H1 (cell line): ENCODE data around the gene ZBTB20. TPM values are rescaled to one million over a fixed set of nuclear protein-coding genes. Genes with fewer than 3 reads are reported as not detected.

Experiments
- CTCF ChIA-PET: fragments of 300-600 bp; sonication (Branson Sonifier 250); formaldehyde crosslinking; loops from one replicate; lab custom pipeline; 2021; ENCODE audit not compliant: partially characterized antibody; lab: Charles Lee
- POLR2A ChIA-PET: fragments of 300-600 bp; sonication (Branson Sonifier 250); formaldehyde crosslinking; loops from one replicate; lab custom pipeline; 2021; ENCODE audit warnings: inconsistent platforms; ENCODE audit not compliant: partially characterized antibody; lab: Charles Lee
- DNase-seq, 2 experiments: peaks; one replicate each; pipeline versions ENCODE4 v3.0.0 to v3.0.0-alpha.2; 2010 to 2022; ENCODE audit warnings: low spot score in 2 of 2, low read depth in 1 of 2, mixed read lengths in 1 of 2
- FAIRE-seq: peaks from 2 replicates; lab custom pipeline; 2011; peaks lifted over from hg19 to GRCh38; lab: Jason Lieb, UNC
- H2AFZ ChIP-seq: 2 replicates; pipeline ENCODE4 v1.8.1; 2012; ENCODE audit warnings: low read length, inconsistent platforms
- H2AK5ac ChIP-seq: 2 replicates; pipeline ENCODE4 v1.6.1; 2013; ENCODE audit warnings: low read depth, low read length
- H2BK120ac ChIP-seq: replicated peaks from 2 replicates; pipeline ENCODE3; 2013; ENCODE audit warnings: low read depth, low read length, inconsistent platforms
- H2BK12ac ChIP-seq: 2 replicates; pipeline ENCODE4 v1.6.1; 2013; ENCODE audit warnings: low read depth, low read length
- H2BK15ac ChIP-seq: 2 replicates; pipeline ENCODE4 v1.6.1; 2013; ENCODE audit warnings: low read length
- H2BK20ac ChIP-seq: 2 replicates; pipeline ENCODE4 v1.6.1; 2013; ENCODE audit warnings: low read length
- H2BK5ac ChIP-seq: 2 replicates; pipeline ENCODE4 v1.6.1; 2013; ENCODE audit warnings: low read depth, low read length
- H3K14ac ChIP-seq: 2 replicates; pipeline ENCODE4 v1.6.1; 2013; ENCODE audit warnings: inconsistent platforms; ENCODE audit not compliant: insufficient read length
- H3K18ac ChIP-seq: 2 replicates; pipeline ENCODE4 v1.6.1; 2013; ENCODE audit warnings: low read length; ENCODE audit errors: extremely low read depth
- H3K23ac ChIP-seq: 2 replicates; pipeline ENCODE4 v1.6.1; 2013; ENCODE audit warnings: inconsistent platforms; ENCODE audit not compliant: insufficient read length
- H3K23me2 ChIP-seq: 2 replicates; pipeline ENCODE4 v1.6.1; 2013; ENCODE audit warnings: low read depth, low read length
- H3K27ac ChIP-seq: 2 replicates; pipeline ENCODE4 v1.6.1; 2011; ENCODE audit warnings: low read depth, low read length, inconsistent platforms
- H3K27me3 ChIP-seq, 4 experiments: replicated peaks in 1 of 4; 1 replicate in 1 of 4; 2 replicates in 3 of 4; pipeline versions ENCODE4 v1.6.1 to v1.8.1; 2011 to 2013; ENCODE audit warnings: low read length in 3 of 4, mild to moderate bottlenecking in 3 of 4, inconsistent platforms in 2 of 4, mixed read lengths in 2 of 4, moderate library complexity in 1 of 4; ENCODE audit not compliant: control insufficient read depth in 3 of 4, insufficient read depth in 3 of 4; ENCODE audit errors: extremely low read depth in 1 of 4
- H3K36me3 ChIP-seq, 4 experiments: 2 replicates each; pipeline versions ENCODE4 v1.6.1 to v1.8.1; 2011 to 2013; ENCODE audit warnings: mild to moderate bottlenecking in 4 of 4, low read length in 3 of 4, moderate library complexity in 2 of 4, control low read depth in 1 of 4, inconsistent platforms in 1 of 4; ENCODE audit not compliant: insufficient read depth in 4 of 4, control insufficient read depth in 2 of 4
- H3K4ac ChIP-seq: replicated peaks from 2 replicates; pipeline ENCODE3; 2013; ENCODE audit warnings: low read length, low read depth, mixed read lengths, inconsistent platforms; ENCODE audit not compliant: insufficient read length
- H3K4me1 ChIP-seq, 4 experiments: replicated peaks in 1 of 4; 1 replicate in 1 of 4; 2 replicates in 3 of 4; pipeline versions ENCODE4 v1.6.1 to v1.8.1; 2011 to 2013; ENCODE audit warnings: low read length in 3 of 4, inconsistent platforms in 2 of 4, mixed read lengths in 1 of 4; ENCODE audit not compliant: insufficient read depth in 4 of 4, control insufficient read depth in 3 of 4
- H3K4me2 ChIP-seq, 2 experiments: 2 replicates each; pipeline versions ENCODE4 v1.6.1 to v1.8.1; 2011 to 2013; ENCODE audit warnings: low read depth in 2 of 2, low read length in 2 of 2, control low read depth in 1 of 2, inconsistent platforms in 1 of 2, mild to moderate bottlenecking in 1 of 2; ENCODE audit not compliant: insufficient read depth in 1 of 2
- H3K4me3 ChIP-seq, 4 experiments: fragments of 200-600, 300-600 bp in 1 of 4; sonication (generic), shearing (Covaris generic), sonication (Bioruptor Twin) in 1 of 4; 2 replicates each; pipeline versions ENCODE4 v1.5.1 to v1.8.1; 2011 to 2016; ENCODE audit warnings: low read length in 4 of 4, low read depth in 3 of 4, control low read depth in 2 of 4, inconsistent platforms in 2 of 4, mild to moderate bottlenecking in 2 of 4, mixed read lengths in 1 of 4, moderate library complexity in 1 of 4; ENCODE audit not compliant: insufficient read depth in 2 of 4; ENCODE audit errors: extremely low read depth in 1 of 4
- H3K56ac ChIP-seq: replicated peaks from 2 replicates; pipeline ENCODE3; 2013; ENCODE audit warnings: low read depth, mild to moderate bottlenecking, mixed read lengths, low read length, inconsistent platforms; ENCODE audit not compliant: insufficient read length
- H3K79me1 ChIP-seq: 2 replicates; pipeline ENCODE4 v1.6.1; 2013; ENCODE audit warnings: low read depth, low read length, control low read depth
- H3K79me2 ChIP-seq, 2 experiments: 2 replicates each; pipeline versions ENCODE4 v1.6.1 to v1.8.1; 2012 to 2013; ENCODE audit warnings: low read length in 2 of 2, mild to moderate bottlenecking in 2 of 2, inconsistent platforms in 1 of 2; ENCODE audit not compliant: insufficient read depth in 2 of 2, control insufficient read depth in 1 of 2
- H3K9ac ChIP-seq, 4 experiments: replicated peaks in 1 of 4; 1 replicate in 1 of 4; 2 replicates in 3 of 4; pipeline versions ENCODE4 v1.6.1 to v1.8.1; 2011 to 2013; ENCODE audit warnings: low read depth in 3 of 4, low read length in 3 of 4, control low read depth in 2 of 4, mild to moderate bottlenecking in 2 of 4, moderate library complexity in 2 of 4, inconsistent platforms in 1 of 4; ENCODE audit errors: extremely low read depth in 1 of 4
- H3K9me3 ChIP-seq, 2 experiments: 2 replicates each; pipeline versions ENCODE4 v1.6.1 to v1.8.1; 2012 to 2013; ENCODE audit warnings: mild to moderate bottlenecking in 2 of 2, moderate library complexity in 2 of 2, control low read depth in 1 of 2, inconsistent platforms in 1 of 2, low read depth in 1 of 2, low read length in 1 of 2, mixed read lengths in 1 of 2; ENCODE audit not compliant: insufficient read depth in 2 of 2
- H4K20me1 ChIP-seq, 2 experiments: replicated peaks in 1 of 2; 2 replicates each; pipeline versions ENCODE3 to v1.8.1; 2011 to 2013; ENCODE audit warnings: inconsistent platforms in 2 of 2, low read length in 2 of 2, mild to moderate bottlenecking in 1 of 2; ENCODE audit not compliant: insufficient read depth in 2 of 2, control insufficient read depth in 1 of 2
- H4K5ac ChIP-seq: 2 replicates; pipeline ENCODE4 v1.6.1; 2013; ENCODE audit warnings: low read length, low read depth, mixed read lengths, inconsistent platforms; ENCODE audit not compliant: insufficient read length
- H4K8ac ChIP-seq: 2 replicates; pipeline ENCODE4 v1.8.0; 2013; ENCODE audit warnings: mild to moderate bottlenecking, moderate library complexity, low read length, inconsistent platforms; ENCODE audit not compliant: insufficient read depth; ENCODE audit errors: extremely low read depth
- H4K91ac ChIP-seq: replicated peaks from 2 replicates; pipeline ENCODE3; 2013; ENCODE audit warnings: low read length, mixed read lengths, inconsistent platforms; ENCODE audit not compliant: insufficient read length
- CHD1 ChIP-seq: IDR thresholded peaks from 2 replicates; pipeline ENCODE4 v1.6.1; 2012; ENCODE audit warnings: low read depth, low read length, improper control_type of control experiment
- GABPA ChIP-seq: IDR thresholded peaks from 2 replicates; pipeline ENCODE4 v1.6.1; 2011; ENCODE audit warnings: mild to moderate bottlenecking, low read length, moderate library complexity, borderline replicate concordance; ENCODE audit not compliant: insufficient read depth
- JUN ChIP-seq: IDR thresholded peaks from 2 replicates; pipeline ENCODE4 v1.6.1; 2011; ENCODE audit warnings: low read depth, mild to moderate bottlenecking, improper control_type of control experiment, low read length
- KDM1A ChIP-seq: fragments of 200-600, 300-600 bp; sonication (generic); IDR thresholded peaks from 2 replicates; pipeline ENCODE4 v1.7.1; 2016; ENCODE audit warnings: mild to moderate bottlenecking, low read length, borderline replicate concordance
- SAP30 ChIP-seq: fragments of 300-600 bp; sonication (generic); IDR thresholded peaks from 2 replicates; pipeline ENCODE4 v1.7.1; 2012; ENCODE audit warnings: low read length, moderate library complexity, mild to moderate bottlenecking, inconsistent platforms; ENCODE audit not compliant: insufficient read depth, insufficient replicate concordance
- WGBS, 2 experiments: shearing (Covaris generic) in 1 of 2; methylation state at CpG; one replicate each; pipeline versions ENCODE4 v1.1.6 to v1.1.7; 2013 to 2015; ENCODE audit warnings: low lambda C conversion rate in 2 of 2, mixed read lengths in 2 of 2, inconsistent platforms in 1 of 2, low coverage in 1 of 2, missing lambda C conversion rate in 1 of 2; ENCODE audit not compliant: insufficient replicate concordance in 2 of 2, insufficient coverage in 1 of 2, insufficient read length in 1 of 2; ENCODE audit errors: extremely low coverage in 1 of 2, missing lambda C conversion rate in 1 of 2; 5-methylcytosine and 5-hydroxymethylcytosine counted together
- polyA plus RNA-seq, 7 experiments: library from polyadenylated mRNA; depleted of rRNA in 3 of 7; stranded (reverse) in 5 of 7; unstranded in 2 of 7; fragments of >200 nt in 5 of 7; fragments of 200-250 nt in 2 of 7; gene quantifications; 1 replicate in 5 of 7; 2 replicates in 1 of 7; 4 replicates in 1 of 7; pipeline versions ENCODE4 v1.2.1 to v1.2.3, GENCODE V29; 2011 to 2013; ENCODE audit warnings: missing spikeins in 2 of 7, mixed read lengths in 2 of 7
- total RNA-seq: library from RNA; stranded (reverse); fragmentation: NEBNext Ultra II Directional; extraction: Animal tissue kit (Norgen Biotek cat#: 25700); gene quantifications from 2 replicates; pipeline ENCODE4 v1.2.1, GENCODE V29; 2021

The ZBTB20 gene
- total and polyA plus RNA-seq, 2 of the 8 experiments (the other 6 are each of a cell fraction or from before 2014, with no cell fraction given): 0.35 to 1.3 TPM

- WGBS, 2 experiments: 83% methylated on average over 2 of the region's 2 CpGs; no CpG with 5 or more reads in 1 of the 2 experiments
- no peak for DNase-seq
- H2AFZ ChIP-seq: no peak overlapping the region
- TF ChIP-seq JUN: no peak
- no peak for TF ChIP-seq GABPA
- no peak for TF ChIP-seq CHD1
- no peak for TF ChIP-seq SAP30
- no peak for TF ChIP-seq KDM1A
These were observed 317.3 kb downstream of the ZBTB20 start for GRCh38 chr3:114829783-114830182.

More at GRCh38 chr3:114829783-114830182, 317.3 kb downstream of the ZBTB20 start:
- Histone ChIP-seq H2BK15ac (no peak overlapping the region), H3K18ac (no peak overlapping the region), H3K36me3 (no peaks in the 10 kb centered on the region), H2BK12ac (no peak overlapping the region), H2BK5ac (no peak overlapping the region), H3K79me1 (no peaks in the 10 kb centered on the region), H3K4me3 (no peak overlapping the region), H3K27ac (no peak overlapping the region), H3K4me2 (no peak overlapping the region), H4K8ac (no peak overlapping the region), H4K5ac (no peak overlapping the region), H3K27me3 (no peaks in the 10 kb centered on the region), H4K20me1 (no peaks in the 10 kb centered on the region), H3K9me3 (no peaks in the 10 kb centered on the region), H3K23ac (no peak overlapping the region), H3K56ac (no peak overlapping the region), H2BK20ac (no peak overlapping the region), H3K4me1 (no peaks in the 10 kb centered on the region), H2BK120ac (no peak overlapping the region), H3K4ac (no peak overlapping the region), H3K14ac (no peak overlapping the region), H3K23me2 (no peaks in the 10 kb centered on the region), H3K9ac (no peak overlapping the region), H3K79me2 (no peaks in the 10 kb centered on the region), H4K91ac (no peak overlapping the region), H2AK5ac (no peak overlapping the region)
- ChIA-PET CTCF (interaction anchor here (1.2 to 2.0 kb wide), 3 partner anchors 206 to 954 kb away, joined by 3 to 6 read pairs (median 3); no protein-coding TSS in a partner anchor), POLR2A (no interaction called here)
- no peak for FAIRE-seq
